ENCODE results near the gene PLPP1. TPM values are rescaled to one million over a fixed set of nuclear protein-coding genes. Genes with fewer than 3 reads are reported as not detected.
A peak's percentile ranks its signal among the peaks of the same experiment; 100 is the strongest.

Gene PLPP1
- total and polyA plus RNA-seq, 4 donors = 51.8 to 84.6 (median 59.1) TPM

DNA sequence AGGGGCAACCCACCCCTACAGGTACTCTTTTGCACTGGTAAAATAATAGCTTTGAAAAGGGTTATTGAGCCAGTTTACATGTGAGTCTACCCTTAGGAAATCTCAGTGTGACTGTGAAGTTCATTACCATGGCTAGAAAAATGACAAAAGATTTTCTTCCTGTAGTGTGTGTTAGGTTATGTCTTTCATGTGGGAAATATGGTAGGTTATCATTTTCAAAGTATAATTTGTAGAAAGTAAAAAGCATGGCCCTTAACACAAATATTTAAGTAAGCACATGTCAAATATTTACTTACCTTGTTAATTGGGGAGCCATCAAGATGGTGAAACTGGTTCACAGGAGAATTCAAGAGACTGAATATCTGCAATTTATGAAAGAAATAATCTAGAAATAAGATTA lies 37.3 kb upstream of the PLPP1 start:
- Histone ChIP-seq H3K4me3 (ENCODE audit: low read depth, low read length) (no peak overlapping the region), H3K27ac (ENCODE audit: low read depth, low read length) (no peak overlapping the region), H3K36me3 (ENCODE audit: control insufficient read depth, insufficient read depth, low read length) (no peaks in the 10 kb centered on the region), H3K9me3 (ENCODE audit: control insufficient read depth, insufficient read depth, low read length) (no peaks in the 10 kb centered on the region), H3K4me1 (ENCODE audit: control insufficient read depth, insufficient read depth, low read length) (peaks cover 2% of the 10 kb centered on the region), H3K27me3 (ENCODE audit: control insufficient read depth, insufficient read depth, low read length) (no peaks in the 10 kb centered on the region)
- no peak for DNase-seq (ENCODE audit: low read depth in 4 of 6, low spot score in 6 of 6)

DNA sequence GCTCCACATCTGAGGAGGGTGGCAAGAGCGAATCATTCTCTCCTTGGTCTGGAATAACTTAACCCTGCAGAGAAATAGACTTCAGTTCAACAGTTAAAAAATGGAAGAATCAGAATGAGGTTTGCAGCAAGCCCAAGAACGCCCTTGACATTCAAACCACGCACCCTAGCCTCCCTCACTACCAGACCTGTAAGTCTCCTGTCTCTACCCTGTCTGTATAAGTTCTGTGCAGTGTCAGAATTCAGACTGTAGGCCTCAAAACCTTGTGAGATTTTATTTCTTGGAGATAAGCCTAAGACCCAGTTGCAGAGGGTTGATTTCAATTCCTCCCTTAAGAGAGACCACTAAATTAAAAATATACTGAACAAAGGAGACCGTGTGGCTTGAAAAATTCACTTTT lies 35.8 kb upstream of the PLPP1 start:
- Histone ChIP-seq H3K4me3 (ENCODE audit: low read depth, low read length) (no peak overlapping the region), H3K27ac (ENCODE audit: low read depth, low read length) (no peak overlapping the region), H3K27me3 (ENCODE audit: control insufficient read depth, insufficient read depth, low read length) (no peaks in the 10 kb centered on the region), H3K9me3 (ENCODE audit: control insufficient read depth, insufficient read depth, low read length) (no peaks in the 10 kb centered on the region), H3K36me3 (ENCODE audit: control insufficient read depth, insufficient read depth, low read length) (no peaks in the 10 kb centered on the region), H3K4me1 (ENCODE audit: control insufficient read depth, insufficient read depth, low read length) (peaks cover 2% of the 10 kb centered on the region)
- no peak for DNase-seq (ENCODE audit: low read depth in 4 of 6, low spot score in 6 of 6)
- WGBS (ENCODE audit: insufficient coverage) = no CpG with 5 or more reads among the region's 4 CpGs

DNA sequence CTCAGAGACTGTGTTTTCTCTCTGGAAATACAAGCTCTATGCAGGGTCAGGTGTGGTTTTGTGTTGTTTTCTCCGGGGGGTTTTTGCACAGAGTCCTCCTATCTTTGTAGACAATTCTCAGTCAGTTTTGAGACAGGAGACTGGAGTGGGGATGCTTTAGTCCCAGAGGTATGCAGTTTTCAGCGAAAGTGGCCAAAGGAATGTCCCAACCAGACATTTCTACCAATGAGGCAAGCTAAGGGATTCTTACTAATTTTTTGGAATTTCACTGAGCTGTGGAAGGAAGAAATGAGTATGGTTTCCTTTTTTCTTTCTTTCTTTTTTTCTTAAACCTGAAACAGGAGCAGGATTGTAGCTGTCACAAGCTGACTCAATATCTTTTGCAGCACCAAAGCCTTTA lies 35.3 kb upstream of the PLPP1 start:
- no peaks in the 10 kb centered on the region for H3K9me3 ChIP-seq (ENCODE audit: control insufficient read depth, insufficient read depth, low read length)
- DNase-seq (ENCODE audit: low read depth in 4 of 6, low spot score in 6 of 6) = no peak
- no CpG with 5 or more reads among the region's 2 CpGs for WGBS (ENCODE audit: insufficient coverage)
- H3K27ac ChIP-seq (ENCODE audit: low read depth, low read length) = no peak overlapping the region
- H3K36me3 ChIP-seq (ENCODE audit: control insufficient read depth, insufficient read depth, low read length) = no peaks in the 10 kb centered on the region
- H3K4me3 ChIP-seq (ENCODE audit: low read depth, low read length) = no peak overlapping the region
- H3K4me1 ChIP-seq (ENCODE audit: control insufficient read depth, insufficient read depth, low read length) = peaks cover 2% of the 10 kb centered on the region
- no peaks in the 10 kb centered on the region for H3K27me3 ChIP-seq (ENCODE audit: control insufficient read depth, insufficient read depth, low read length)

DNA sequence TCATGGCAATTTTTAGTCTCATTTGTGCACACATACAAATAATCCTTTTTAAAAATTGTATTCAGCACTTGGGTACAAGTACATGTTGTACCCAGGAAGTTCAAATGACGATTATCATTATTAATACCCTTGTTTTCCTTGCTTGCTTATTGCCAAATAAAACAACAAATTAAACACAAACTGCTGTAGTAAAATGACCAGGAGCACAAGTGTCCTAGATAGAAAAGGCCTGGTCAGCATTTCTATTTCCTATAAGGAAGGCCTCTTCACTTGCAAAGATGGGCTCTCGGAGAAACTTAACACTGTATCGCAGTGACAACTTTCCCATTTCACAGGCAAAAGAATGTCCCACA lies 34.7 kb upstream of the PLPP1 start:
- H3K4me3 ChIP-seq (ENCODE audit: low read depth, low read length) = no peak overlapping the region
- no peaks in the 10 kb centered on the region for H3K36me3 ChIP-seq (ENCODE audit: control insufficient read depth, insufficient read depth, low read length)
- WGBS (ENCODE audit: insufficient coverage) = 67% methylated on average over 2 of the region's 3 CpGs
- DNase-seq (ENCODE audit: low read depth in 4 of 6, low spot score in 6 of 6) = peak in 1 of 6 donors; percentile 35
- H3K9me3 ChIP-seq (ENCODE audit: control insufficient read depth, insufficient read depth, low read length) = no peaks in the 10 kb centered on the region
- peaks cover 2% of the 10 kb centered on the region for H3K4me1 ChIP-seq (ENCODE audit: control insufficient read depth, insufficient read depth, low read length)
- H3K27me3 ChIP-seq (ENCODE audit: control insufficient read depth, insufficient read depth, low read length) = no peaks in the 10 kb centered on the region
- H3K27ac ChIP-seq (ENCODE audit: low read depth, low read length) = no peak overlapping the region

DNA sequence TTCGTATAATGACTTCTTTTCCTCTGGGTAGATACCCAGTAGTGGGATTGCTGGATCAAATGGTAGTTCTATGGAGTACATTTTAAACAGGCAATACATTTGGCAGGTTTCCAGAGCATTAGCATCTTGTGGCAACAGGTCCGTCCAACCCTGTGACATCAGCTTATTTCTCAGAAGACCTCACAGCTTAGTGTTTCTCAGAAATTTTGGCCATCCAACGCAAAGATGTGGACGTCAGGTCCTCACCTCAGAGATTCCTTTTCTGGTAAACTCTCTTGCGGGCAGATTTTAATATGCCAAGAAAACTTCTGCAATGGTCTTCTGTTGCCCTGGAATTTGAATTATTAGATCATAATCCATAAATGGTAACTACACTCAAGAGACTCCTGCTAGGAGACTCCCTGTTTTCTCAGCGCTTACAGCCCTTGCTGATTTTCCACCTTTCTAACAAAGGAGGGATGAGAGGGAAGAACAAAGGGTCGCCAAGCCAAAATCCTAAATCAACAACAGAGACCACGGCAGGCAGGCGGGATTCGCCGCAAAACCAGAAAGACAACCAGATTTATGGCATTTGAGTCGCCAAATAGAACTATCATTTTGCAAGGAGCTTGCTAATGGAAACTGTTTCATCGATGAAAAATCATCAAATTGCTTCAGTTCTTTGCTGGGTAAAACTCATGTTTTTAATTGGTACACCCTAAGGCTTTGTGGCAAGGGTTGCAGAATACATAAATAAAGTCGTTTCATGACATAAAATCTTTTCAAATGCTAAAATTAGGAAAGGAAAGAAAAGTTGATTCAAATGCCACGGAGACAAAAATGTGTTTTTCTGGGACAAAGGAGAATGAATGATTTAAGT lies 34.1 kb upstream of the PLPP1 start:
- 29% methylated on average over 11 of the region's 15 CpGs for WGBS (ENCODE audit: insufficient coverage)
- Histone ChIP-seq H3K27me3 (ENCODE audit: control insufficient read depth, insufficient read depth, low read length) (no peaks in the 10 kb centered on the region), H3K27ac (ENCODE audit: low read depth, low read length) (peak overlapping the region; percentile 15), H3K4me3 (ENCODE audit: low read depth, low read length) (no peak overlapping the region), H3K4me1 (ENCODE audit: control insufficient read depth, insufficient read depth, low read length) (peaks cover 2% of the 10 kb centered on the region), H3K9me3 (ENCODE audit: control insufficient read depth, insufficient read depth, low read length) (no peaks in the 10 kb centered on the region), H3K36me3 (ENCODE audit: control insufficient read depth, insufficient read depth, low read length) (no peaks in the 10 kb centered on the region)
- peak in 1 of 6 donors; percentile 54 for DNase-seq (ENCODE audit: low read depth in 4 of 6, low spot score in 6 of 6)

DNA sequence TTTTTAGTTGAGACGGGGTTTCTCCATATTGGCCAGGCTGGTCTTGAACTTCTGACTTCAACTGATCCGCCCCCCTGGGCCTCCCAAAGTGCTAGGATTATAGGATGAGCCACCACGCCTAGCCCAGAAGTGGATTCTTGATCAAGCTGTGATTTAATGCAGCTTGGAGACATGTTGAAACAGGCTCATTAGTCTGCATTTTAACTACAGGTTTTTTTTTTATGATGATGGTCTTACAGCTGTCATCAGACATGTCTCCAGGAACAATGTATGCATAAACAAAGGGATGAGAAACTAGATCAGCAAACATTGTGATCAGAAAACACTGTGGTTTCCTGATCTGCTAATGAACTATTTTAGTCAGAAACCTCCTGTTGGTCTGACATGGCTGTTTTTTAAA lies 30.0 kb upstream of the PLPP1 start:
- DNase-seq (ENCODE audit: low read depth in 4 of 6, low spot score in 6 of 6) = peak in 1 of 6 donors; percentile 9
- H3K27me3 ChIP-seq (ENCODE audit: control insufficient read depth, insufficient read depth, low read length) = no peaks in the 10 kb centered on the region
- 90% methylated on average over 3 of the region's 3 CpGs for WGBS (ENCODE audit: insufficient coverage)
- H3K36me3 ChIP-seq (ENCODE audit: control insufficient read depth, insufficient read depth, low read length) = no peaks in the 10 kb centered on the region
- no peaks in the 10 kb centered on the region for H3K9me3 ChIP-seq (ENCODE audit: control insufficient read depth, insufficient read depth, low read length)
- no peak overlapping the region for H3K4me3 ChIP-seq (ENCODE audit: low read depth, low read length)
- no peak overlapping the region for H3K27ac ChIP-seq (ENCODE audit: low read depth, low read length)
- H3K4me1 ChIP-seq (ENCODE audit: control insufficient read depth, insufficient read depth, low read length) = peaks cover 2% of the 10 kb centered on the region

DNA sequence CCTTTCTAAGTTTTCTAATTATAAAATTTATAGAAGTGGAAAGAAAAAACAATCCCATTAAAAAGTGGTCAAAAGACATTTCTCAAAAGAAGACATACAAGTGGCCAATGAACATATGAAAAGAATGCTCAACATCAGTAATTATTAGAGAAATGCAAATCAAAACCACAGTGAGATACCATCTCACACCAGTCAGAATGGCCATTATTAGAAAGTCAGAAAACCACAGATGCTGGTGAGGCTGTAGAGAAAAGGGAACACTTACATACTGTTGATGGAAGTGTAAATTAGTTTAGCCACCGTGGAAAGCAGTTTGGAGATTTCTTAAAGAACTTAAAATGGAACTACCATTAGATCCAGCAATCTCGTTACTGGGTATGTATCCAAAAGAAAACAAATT lies 23.7 kb upstream of the PLPP1 start:
- DNase-seq (ENCODE audit: low read depth in 4 of 6, low spot score in 6 of 6) = no peak
- no peaks in the 10 kb centered on the region for H3K9me3 ChIP-seq (ENCODE audit: control insufficient read depth, insufficient read depth, low read length)

DNA sequence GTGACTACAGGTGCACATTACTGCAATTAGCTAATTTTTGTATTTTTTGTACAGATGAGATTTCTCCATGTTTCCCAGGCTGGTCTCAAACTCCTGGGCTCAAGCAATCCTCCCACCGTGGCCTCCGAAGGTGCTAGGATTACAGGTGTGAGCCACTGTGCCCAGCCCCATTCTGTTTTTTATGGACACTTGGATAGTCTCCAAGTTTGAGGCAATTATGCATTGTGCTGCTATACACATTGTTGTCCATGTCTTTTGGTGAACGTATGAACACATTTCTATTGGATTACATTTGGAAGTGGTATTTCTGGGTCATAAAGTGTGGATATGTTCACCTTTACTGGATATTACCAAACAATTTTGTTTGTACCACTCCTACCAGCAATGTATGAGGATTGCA lies 22.4 kb upstream of the PLPP1 start:
- Histone ChIP-seq H3K4me3 (ENCODE audit: low read depth, low read length) (no peak overlapping the region), H3K27ac (ENCODE audit: low read depth, low read length) (no peak overlapping the region), H3K27me3 (ENCODE audit: control insufficient read depth, insufficient read depth, low read length) (no peaks in the 10 kb centered on the region), H3K4me1 (ENCODE audit: control insufficient read depth, insufficient read depth, low read length) (no peaks in the 10 kb centered on the region), H3K36me3 (ENCODE audit: control insufficient read depth, insufficient read depth, low read length) (no peaks in the 10 kb centered on the region), H3K9me3 (ENCODE audit: control insufficient read depth, insufficient read depth, low read length) (no peaks in the 10 kb centered on the region)
- no CpG with 5 or more reads among the region's 3 CpGs for WGBS (ENCODE audit: insufficient coverage)
- no peak for DNase-seq (ENCODE audit: low read depth in 4 of 6, low spot score in 6 of 6)

More for the DNA sequence above, 23.7 kb upstream of the PLPP1 start:
- no CpG with 5 or more reads among the region's 2 CpGs for WGBS (ENCODE audit: insufficient coverage)
- H3K27ac ChIP-seq (ENCODE audit: low read depth, low read length) = no peak overlapping the region
- H3K27me3 ChIP-seq (ENCODE audit: control insufficient read depth, insufficient read depth, low read length) = no peaks in the 10 kb centered on the region
- no peaks in the 10 kb centered on the region for H3K4me1 ChIP-seq (ENCODE audit: control insufficient read depth, insufficient read depth, low read length)
- H3K4me3 ChIP-seq (ENCODE audit: low read depth, low read length) = no peak overlapping the region
- H3K36me3 ChIP-seq (ENCODE audit: control insufficient read depth, insufficient read depth, low read length) = no peaks in the 10 kb centered on the region

DNA sequence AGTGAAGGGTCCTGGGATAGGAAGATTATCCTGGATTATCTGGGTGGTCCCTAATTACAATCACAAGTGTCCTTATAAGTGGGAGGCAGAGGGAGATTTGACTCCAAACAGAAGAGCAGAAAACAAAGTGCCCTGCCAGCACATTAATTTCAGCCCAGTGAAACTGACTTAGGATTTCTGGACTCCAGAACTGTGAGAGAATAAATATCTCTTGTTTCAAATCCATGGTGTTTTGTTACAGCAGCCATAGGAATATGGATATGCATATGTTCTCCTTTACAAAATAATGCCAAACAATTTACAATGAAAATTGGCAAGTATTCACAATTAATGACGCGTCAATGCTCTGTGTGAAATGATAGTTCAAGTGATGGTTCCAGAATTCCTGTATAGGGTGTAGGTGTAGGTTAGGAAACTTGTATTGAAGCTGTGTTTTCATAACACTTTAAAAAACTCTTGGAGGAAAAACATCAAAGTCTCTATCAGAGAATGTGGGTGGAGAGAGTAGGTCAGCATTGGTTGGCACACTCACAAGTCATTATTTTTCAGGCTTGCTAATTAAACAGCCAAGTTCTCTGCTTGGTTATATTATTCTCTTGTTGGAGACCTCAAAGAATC lies 19.9 kb upstream of the PLPP1 start:
- Histone ChIP-seq H3K27me3 (ENCODE audit: control insufficient read depth, insufficient read depth, low read length) (no peaks in the 10 kb centered on the region), H3K4me1 (ENCODE audit: control insufficient read depth, insufficient read depth, low read length) (no peaks in the 10 kb centered on the region), H3K4me3 (ENCODE audit: low read depth, low read length) (no peak overlapping the region), H3K27ac (ENCODE audit: low read depth, low read length) (peak overlapping the region; percentile 35), H3K36me3 (ENCODE audit: control insufficient read depth, insufficient read depth, low read length) (no peaks in the 10 kb centered on the region), H3K9me3 (ENCODE audit: control insufficient read depth, insufficient read depth, low read length) (no peaks in the 10 kb centered on the region)
- DNase-seq (ENCODE audit: low read depth in 4 of 6, low spot score in 6 of 6) = peak in 1 of 6 donors; percentile 28
- no CpG with 5 or more reads among the region's 2 CpGs for WGBS (ENCODE audit: insufficient coverage)

DNA sequence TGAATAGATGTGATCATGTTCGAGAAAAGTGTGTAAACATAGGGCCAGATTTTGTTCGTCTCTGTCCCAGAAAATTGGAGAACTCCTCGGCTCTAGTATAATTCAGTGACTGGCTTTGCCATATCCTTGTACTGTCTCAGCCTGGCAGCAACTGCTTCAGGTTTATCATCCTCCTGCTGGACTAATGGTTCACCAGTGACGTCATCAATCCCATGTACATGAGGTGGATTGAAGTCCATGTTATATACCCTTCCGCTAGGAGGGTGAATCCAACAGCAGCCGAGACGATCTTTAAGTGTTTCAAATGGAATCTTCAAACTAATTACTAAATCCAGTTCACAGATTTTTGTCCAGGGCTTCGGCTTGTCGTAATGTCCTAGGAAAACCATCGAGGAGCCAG lies 17.1 kb upstream of the PLPP1 start:
- no peaks in the 10 kb centered on the region for H3K4me1 ChIP-seq (ENCODE audit: control insufficient read depth, insufficient read depth, low read length)
- DNase-seq (ENCODE audit: low read depth in 4 of 6, low spot score in 6 of 6) = no peak
- no peak overlapping the region for H3K27ac ChIP-seq (ENCODE audit: low read depth, low read length)
- H3K36me3 ChIP-seq (ENCODE audit: control insufficient read depth, insufficient read depth, low read length) = no peaks in the 10 kb centered on the region
- WGBS (ENCODE audit: insufficient coverage) = 94% methylated on average over 10 of the region's 10 CpGs
- no peak overlapping the region for H3K4me3 ChIP-seq (ENCODE audit: low read depth, low read length)
- H3K9me3 ChIP-seq (ENCODE audit: control insufficient read depth, insufficient read depth, low read length) = no peaks in the 10 kb centered on the region
- H3K27me3 ChIP-seq (ENCODE audit: control insufficient read depth, insufficient read depth, low read length) = no peaks in the 10 kb centered on the region

All from spinal cord (tissue), 10 donors.